Measurements from ENCODE around the gene CLIC6.

DNA sequence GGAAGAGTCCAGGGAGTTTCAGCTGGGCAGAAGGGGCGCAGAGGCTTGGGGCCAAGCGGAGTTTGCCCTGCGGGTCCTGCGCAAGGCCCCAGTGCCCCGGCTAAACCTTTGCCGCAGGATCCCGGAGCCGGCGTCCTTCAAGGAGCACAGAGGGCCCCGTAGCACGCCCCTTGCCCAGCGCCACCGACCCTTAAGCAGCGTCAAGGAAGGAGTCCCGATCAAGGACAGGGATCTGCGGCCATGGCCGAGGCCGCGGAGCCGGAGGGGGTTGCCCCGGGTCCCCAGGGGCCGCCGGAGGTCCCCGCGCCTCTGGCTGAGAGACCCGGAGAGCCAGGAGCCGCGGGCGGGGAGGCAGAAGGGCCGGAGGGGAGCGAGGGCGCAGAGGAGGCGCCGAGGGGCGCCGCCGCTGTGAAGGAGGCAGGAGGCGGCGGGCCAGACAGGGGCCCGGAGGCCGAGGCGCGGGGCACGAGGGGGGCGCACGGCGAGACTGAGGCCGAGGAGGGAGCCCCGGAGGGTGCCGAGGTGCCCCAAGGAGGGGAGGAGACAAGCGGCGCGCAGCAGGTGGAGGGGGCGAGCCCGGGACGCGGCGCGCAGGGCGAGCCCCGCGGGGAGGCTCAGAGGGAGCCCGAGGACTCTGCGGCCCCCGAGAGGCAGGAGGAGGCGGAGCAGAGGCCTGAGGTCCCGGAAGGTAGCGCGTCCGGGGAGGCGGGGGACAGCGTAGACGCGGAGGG lies 520 bp downstream of the CLIC6 start:
- TF ChIP-seq, protein P1, sequence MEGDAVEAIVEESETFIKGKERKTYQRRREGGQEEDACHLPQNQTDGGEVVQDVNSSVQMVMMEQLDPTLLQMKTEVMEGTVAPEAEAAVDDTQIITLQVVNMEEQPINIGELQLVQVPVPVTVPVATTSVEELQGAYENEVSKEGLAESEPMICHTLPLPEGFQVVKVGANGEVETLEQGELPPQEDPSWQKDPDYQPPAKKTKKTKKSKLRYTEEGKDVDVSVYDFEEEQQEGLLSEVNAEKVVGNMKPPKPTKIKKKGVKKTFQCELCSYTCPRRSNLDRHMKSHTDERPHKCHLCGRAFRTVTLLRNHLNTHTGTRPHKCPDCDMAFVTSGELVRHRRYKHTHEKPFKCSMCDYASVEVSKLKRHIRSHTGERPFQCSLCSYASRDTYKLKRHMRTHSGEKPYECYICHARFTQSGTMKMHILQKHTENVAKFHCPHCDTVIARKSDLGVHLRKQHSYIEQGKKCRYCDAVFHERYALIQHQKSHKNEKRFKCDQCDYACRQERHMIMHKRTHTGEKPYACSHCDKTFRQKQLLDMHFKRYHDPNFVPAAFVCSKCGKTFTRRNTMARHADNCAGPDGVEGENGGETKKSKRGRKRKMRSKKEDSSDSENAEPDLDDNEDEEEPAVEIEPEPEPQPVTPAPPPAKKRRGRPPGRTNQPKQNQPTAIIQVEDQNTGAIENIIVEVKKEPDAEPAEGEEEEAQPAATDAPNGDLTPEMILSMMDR (conservative IDR thresholded peaks at IDR 0.05; ENCODE audit: low read length) = no peak
- TF ChIP-seq EZH2phosphoT487 (IDR thresholded peaks at IDR 0.05; ENCODE audit: borderline replicate concordance, low read depth, low read length) = no peak

Data from OCI-LY7 (cell line).